ENCODE measurements around the gene CAPN9.

CAPN9 gene

GRCh38 chr1:230703679-230704385, 43.4 kb upstream of the CAPN9 start:
- TF ChIP-seq POU2F2 (IDR thresholded peaks at IDR 0.05; ENCODE audit: low read depth, low read length): no peak
- no peak for TF ChIP-seq POLR2AphosphoS5 (IDR thresholded peaks at IDR 0.05; ENCODE audit: low read depth, low read length)

DNA sequence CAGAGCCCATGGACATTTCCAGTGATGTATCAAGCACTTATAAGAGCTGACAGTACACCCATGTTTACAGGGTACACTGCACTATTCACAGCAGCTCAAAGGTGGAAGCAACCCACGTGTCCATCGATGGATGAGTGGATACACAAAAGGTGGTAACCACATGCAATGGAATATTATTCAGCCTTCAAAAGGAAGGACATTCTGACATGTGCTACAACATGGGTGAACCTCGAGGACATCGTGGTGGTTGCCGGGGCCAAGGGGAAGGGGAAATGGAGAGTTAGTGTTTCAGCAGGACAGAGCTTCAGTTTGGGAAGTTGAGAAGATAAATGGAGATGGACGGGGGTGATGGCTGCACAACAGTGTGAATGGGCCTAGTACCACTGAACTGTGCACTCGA, 42.4 kb upstream of the CAPN9 start:
- DNase-seq (ENCODE audit: insufficient read length, low spot score) (no peak), FAIRE-seq (no peak)
- no peak for TF ChIP-seq SPI1 (IDR thresholded peaks at IDR 0.05; ENCODE audit: low read depth, low read length)
- no peak for TF ChIP-seq TAF1 (IDR thresholded peaks at IDR 0.05; ENCODE audit: low read depth, low read length)
- TF ChIP-seq POU2F2 (IDR thresholded peaks at IDR 0.05; ENCODE audit: low read depth, low read length): no peak
- TF ChIP-seq PAX5 (IDR thresholded peaks at IDR 0.05; ENCODE audit: insufficient read depth, low read length, severe bottlenecking): no peak
- no peak for TF ChIP-seq POLR2A (IDR thresholded peaks at IDR 0.05; ENCODE audit: low read depth, low read length)
- TF ChIP-seq POLR2AphosphoS5 (IDR thresholded peaks at IDR 0.05; ENCODE audit: low read depth, low read length): no peak

More at GRCh38 chr1:230703679-230704385, 43.4 kb upstream of the CAPN9 start:
- DNase-seq (ENCODE audit: insufficient read length, low spot score) (no peak), FAIRE-seq (no peak)

DNA sequence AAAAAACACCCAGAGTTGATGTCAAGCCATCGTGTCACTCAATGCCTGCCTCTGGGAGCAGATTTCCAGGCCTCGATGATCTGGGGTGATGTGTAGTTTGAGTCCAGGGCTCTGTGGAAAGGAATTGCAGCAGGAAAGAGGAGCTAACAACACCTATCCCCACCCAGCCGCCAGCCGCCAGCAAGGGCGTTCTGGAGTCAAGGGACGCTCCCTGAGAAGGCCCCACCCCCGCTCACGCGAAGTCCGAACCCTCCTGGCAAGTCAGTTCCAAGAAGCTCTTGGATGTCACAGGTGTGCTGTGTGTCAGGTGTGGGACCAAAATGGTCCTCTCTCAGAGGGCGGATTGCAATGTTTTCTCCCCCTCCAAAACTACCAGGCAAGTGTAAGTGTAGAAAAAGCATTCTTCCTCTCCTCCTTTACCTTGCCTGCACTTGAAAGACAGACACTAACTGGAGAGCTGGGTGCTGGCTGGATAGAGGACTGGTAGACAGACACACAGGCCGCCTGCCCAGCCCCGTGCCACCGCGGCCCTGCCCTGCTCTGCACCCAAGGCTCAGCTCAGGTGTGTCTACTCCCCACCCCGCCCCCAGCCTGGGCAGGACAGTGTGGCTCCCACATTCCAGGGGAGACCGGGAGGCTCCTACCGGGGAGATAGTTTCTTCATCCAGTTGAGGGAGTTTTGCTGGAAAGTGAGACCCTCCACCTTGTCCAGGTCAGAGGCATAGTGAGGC, 41.7 kb upstream of the CAPN9 start:
- no peak for FAIRE-seq
- no peak for DNase-seq (ENCODE audit: insufficient read length, low spot score)
- TF ChIP-seq POLR2A (IDR thresholded peaks at IDR 0.05; ENCODE audit: low read depth, low read length) (no peak), SPI1 (IDR thresholded peaks at IDR 0.05; ENCODE audit: low read depth, low read length) (no peak), PAX5 (IDR thresholded peaks at IDR 0.05; ENCODE audit: insufficient read depth, low read length, severe bottlenecking) (no peak), POLR2AphosphoS5 (IDR thresholded peaks at IDR 0.05; ENCODE audit: low read depth, low read length) (no peak), POU2F2 (IDR thresholded peaks at IDR 0.05; ENCODE audit: low read depth, low read length) (no peak), TAF1 (IDR thresholded peaks at IDR 0.05; ENCODE audit: low read depth, low read length) (no peak)

DNA sequence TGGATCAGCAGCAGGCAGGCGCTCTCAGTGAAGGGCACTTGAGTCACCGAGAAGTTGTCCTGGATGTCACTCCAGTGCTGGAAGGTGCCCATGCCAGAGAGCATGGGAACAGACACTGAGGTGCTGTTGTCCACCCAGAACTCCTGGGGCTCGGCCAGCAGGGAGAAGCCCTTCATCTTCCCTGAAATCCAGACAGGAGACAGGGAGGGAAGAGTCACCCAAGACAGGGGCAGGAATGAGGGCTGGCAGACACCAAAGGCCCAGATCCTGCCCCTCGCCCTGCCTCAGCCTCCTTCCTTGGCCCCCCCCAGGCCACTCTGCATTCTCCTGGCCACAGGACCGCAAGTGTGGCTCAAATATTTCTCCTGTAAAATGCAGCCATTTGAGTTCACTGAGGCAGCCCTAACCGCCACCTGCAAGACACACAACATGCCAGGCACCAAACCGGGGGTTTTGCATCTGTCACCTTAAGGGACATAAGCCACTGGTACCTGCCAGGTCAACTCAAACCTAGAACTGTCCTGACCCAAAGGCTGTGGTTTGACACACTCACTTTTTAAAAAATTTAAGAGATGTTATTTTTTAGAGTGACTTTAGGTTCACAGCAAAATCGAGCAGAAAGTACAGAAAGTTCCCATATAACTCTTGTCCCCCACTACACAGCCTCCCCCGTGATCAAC, 41.0 kb upstream of the CAPN9 start:
- no peak for TF ChIP-seq POLR2A (IDR thresholded peaks at IDR 0.05; ENCODE audit: low read depth, low read length)
- no peak for TF ChIP-seq PAX5 (IDR thresholded peaks at IDR 0.05; ENCODE audit: insufficient read depth, low read length, severe bottlenecking)
- TF ChIP-seq POU2F2 (IDR thresholded peaks at IDR 0.05; ENCODE audit: low read depth, low read length): no peak
- no peak for TF ChIP-seq SPI1 (IDR thresholded peaks at IDR 0.05; ENCODE audit: low read depth, low read length)
- no peak for TF ChIP-seq POLR2AphosphoS5 (IDR thresholded peaks at IDR 0.05; ENCODE audit: low read depth, low read length)
- no peak for TF ChIP-seq TAF1 (IDR thresholded peaks at IDR 0.05; ENCODE audit: low read depth, low read length)
- no peak for FAIRE-seq
- DNase-seq (ENCODE audit: insufficient read length, low spot score): no peak

DNA sequence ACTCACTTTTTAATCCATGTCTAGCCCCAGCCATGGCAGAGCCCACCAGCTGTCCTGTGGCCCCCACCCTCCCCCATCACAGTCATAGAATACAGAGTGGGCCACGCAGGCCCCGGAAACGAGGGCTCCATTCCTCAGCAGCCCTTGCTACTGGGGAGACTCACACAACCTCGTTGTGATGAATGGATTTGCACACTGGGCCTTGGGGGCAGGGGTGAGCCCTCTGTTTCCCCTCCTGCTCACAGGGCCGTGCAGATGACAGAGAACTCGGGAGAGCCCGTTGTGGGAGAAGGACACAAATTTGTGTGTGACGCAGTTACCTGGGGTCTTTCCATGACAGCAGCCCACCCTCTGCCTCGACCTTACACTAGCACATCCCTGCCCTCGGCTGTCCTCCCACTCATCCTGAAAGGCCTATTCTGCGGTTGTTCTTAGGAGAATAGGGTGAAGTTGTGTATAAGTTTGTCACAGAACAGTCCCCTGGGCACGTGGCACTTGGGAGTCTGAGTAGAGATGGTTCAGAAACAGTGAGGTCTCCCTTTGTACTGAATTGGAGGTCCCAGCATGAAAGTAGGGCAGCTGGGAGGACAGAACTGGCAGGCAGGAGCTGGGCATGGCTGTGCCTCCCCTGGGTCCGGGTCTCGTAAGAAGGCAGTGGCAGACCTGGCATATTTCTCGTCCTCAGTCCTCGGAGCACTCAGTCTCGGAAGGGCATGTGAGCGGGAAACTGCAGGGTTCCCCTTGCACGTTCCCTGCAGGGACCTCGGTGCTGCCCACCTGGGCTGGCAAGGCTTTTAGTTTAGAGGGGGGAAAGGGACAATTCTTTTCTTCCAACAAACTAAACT, 40.1 kb upstream of the CAPN9 start:
- no peak for DNase-seq (ENCODE audit: insufficient read length, low spot score)
- FAIRE-seq: no peak
- TF ChIP-seq TAF1 (IDR thresholded peaks at IDR 0.05; ENCODE audit: low read depth, low read length) (no peak), POLR2A (IDR thresholded peaks at IDR 0.05; ENCODE audit: low read depth, low read length) (no peak)

DNA sequence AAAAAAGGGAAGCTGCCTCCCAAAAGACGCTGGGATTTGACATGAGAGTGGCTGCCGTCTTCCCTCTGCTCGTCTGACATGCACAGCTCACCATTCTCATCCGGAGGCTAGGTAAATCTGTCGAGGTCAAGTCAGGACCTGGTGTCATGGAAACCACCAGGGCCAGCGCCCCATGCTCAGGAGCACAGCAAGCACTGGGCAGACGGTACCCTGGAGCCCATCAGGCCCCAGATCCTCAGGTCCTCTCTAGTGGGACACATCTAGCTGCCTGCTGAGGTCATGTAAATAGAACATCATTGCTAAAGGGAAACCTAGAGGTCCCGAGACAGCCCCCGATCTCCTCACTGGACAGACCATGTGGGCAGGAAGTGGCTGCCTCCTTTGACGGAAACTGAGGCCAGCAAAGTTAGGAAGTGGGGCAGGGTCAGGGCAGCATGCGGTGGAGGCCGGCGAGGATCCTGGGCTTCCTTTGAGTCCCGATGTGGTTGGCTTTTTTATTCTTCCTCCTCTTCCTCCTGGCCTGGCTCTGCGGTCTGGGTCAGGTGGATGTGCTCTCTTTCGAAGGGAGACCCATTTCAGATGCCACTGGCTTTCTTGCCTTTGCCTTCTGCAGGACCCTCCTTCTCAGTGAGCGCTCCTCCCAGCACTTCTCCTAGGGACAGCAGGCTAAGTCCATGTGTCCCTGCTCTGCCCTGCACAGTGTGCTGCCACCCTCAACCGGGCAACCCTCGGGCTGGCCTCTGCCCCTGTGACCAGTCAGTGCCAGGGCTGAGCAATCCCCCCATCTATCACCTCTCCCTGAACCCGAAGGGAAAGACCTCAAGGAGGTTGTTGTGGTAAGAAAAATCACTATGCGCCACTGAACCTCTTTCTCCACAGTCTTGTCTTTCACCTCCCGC, 39.2 kb upstream of the CAPN9 start:
- FAIRE-seq: no peak
- no peak for TF ChIP-seq POU2F2 (IDR thresholded peaks at IDR 0.05; ENCODE audit: low read depth, low read length)
- no peak for TF ChIP-seq PAX5 (IDR thresholded peaks at IDR 0.05; ENCODE audit: insufficient read depth, low read length, severe bottlenecking)
- no peak for TF ChIP-seq TAF1 (IDR thresholded peaks at IDR 0.05; ENCODE audit: low read depth, low read length)
- TF ChIP-seq POLR2A (IDR thresholded peaks at IDR 0.05; ENCODE audit: low read depth, low read length): no peak
- TF ChIP-seq SPI1 (IDR thresholded peaks at IDR 0.05; ENCODE audit: low read depth, low read length): no peak
- TF ChIP-seq POLR2AphosphoS5 (IDR thresholded peaks at IDR 0.05; ENCODE audit: low read depth, low read length): no peak
- DNase-seq (ENCODE audit: insufficient read length, low spot score): no peak

DNA sequence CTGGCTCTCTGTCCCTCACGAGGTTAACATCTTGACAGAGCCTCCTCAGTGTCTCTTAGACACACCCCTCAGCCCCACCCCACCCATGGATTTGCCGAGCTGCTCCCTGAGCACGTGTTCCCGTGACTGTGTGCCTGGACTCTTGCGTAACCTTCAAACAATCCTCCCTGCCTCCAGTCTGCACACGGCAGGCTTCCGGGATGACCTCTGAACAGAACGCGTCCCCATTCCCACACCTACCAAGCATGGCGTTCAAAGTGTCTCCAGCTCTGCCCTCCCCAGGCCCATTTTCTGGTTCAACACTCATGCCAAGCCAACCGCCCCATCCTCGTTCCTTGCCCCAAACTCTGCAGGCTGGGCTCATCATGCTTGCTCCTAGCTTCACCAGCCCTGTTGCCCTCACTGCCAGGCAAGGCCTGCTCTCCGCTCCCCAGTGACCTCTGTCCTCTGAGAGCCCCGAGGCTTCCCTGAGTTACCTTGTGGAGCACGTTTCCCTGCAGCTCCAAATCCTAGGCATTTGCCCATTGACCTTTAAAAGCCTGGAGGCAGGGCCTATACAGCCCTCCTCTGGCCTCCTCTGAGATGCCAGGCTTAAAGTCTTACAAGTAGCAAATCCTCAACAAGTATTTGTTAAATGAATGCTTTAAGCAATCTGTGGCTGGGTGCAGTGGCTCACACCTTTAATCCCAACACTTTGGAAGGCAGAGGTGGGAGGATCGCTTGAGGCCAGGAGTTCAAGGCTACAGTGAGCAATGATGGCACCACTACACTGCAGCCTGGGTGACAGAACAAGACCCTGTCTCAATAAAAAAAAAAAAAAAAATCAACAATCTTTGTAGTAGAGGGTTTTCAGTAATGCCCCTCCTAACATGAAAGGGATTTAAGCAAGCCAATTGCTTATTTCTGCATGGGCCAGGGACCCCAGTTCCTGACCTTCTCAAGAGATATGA, 38.3 kb upstream of the CAPN9 start:
- TF ChIP-seq POU2F2 (IDR thresholded peaks at IDR 0.05; ENCODE audit: low read depth, low read length) (no peak), SPI1 (IDR thresholded peaks at IDR 0.05; ENCODE audit: low read depth, low read length) (no peak), PAX5 (IDR thresholded peaks at IDR 0.05; ENCODE audit: insufficient read depth, low read length, severe bottlenecking) (no peak), POLR2AphosphoS5 (IDR thresholded peaks at IDR 0.05; ENCODE audit: low read depth, low read length) (no peak), POLR2A (IDR thresholded peaks at IDR 0.05; ENCODE audit: low read depth, low read length) (no peak), TAF1 (IDR thresholded peaks at IDR 0.05; ENCODE audit: low read depth, low read length) (no peak)
- no peak for DNase-seq (ENCODE audit: insufficient read length, low spot score)
- no peak for FAIRE-seq

Measured in GM12891 (cell line).